Bronchial epithelial cell (primary cell): ENCODE results near the gene SAV1. TPM values are rescaled to one million over a fixed set of nuclear protein-coding genes. Genes with fewer than 3 reads are reported as not detected.
"Not testable (repeated sequence)": the region's sequence is repeated elsewhere in the genome, so short reads cannot be mapped to it uniquely, and the experiment has no call there.

ENCODE experiments used
- DNase-seq: peaks from one replicate; pipeline ENCODE4 v3.0.0-alpha.2; 2010; ENCODE audit warnings: low read depth
- FAIRE-seq: peaks from 2 replicates; lab custom pipeline; 2011; peaks lifted over from hg19 to GRCh38; lab: Jason Lieb, UNC
- H3K27me3 ChIP-seq: 2 replicates; pipeline ENCODE4 v1.5.1; 2011; ENCODE audit warnings: low read length; ENCODE audit not compliant: control insufficient read depth, insufficient read depth
- H3K36me3 ChIP-seq: 2 replicates; pipeline ENCODE4 v1.5.1; 2011; ENCODE audit warnings: low read length; ENCODE audit not compliant: control insufficient read depth, insufficient read depth
- H3K4me3 ChIP-seq: 2 replicates; pipeline ENCODE4 v1.5.1; 2011; ENCODE audit warnings: mild to moderate bottlenecking, low read depth, low read length, control low read depth
- total RNA-seq: library from RNA; depleted of rRNA; stranded (reverse); fragments of >200 nt; gene quantifications from 2 replicates; pipeline ENCODE4 v1.2.1, GENCODE V29; 2014
- TF ChIP-seq, protein P1 (sequence below): IDR thresholded peaks from 2 replicates; pipeline ENCODE4 v1.5.1; 2011; ENCODE audit warnings: mild to moderate bottlenecking, moderate library complexity, low read length, control low read depth, inconsistent platforms; ENCODE audit not compliant: insufficient read depth, severe bottlenecking

Gene SAV1
- total RNA-seq, 1 donor from 2014 or later, result 28.7 TPM

DNA sequence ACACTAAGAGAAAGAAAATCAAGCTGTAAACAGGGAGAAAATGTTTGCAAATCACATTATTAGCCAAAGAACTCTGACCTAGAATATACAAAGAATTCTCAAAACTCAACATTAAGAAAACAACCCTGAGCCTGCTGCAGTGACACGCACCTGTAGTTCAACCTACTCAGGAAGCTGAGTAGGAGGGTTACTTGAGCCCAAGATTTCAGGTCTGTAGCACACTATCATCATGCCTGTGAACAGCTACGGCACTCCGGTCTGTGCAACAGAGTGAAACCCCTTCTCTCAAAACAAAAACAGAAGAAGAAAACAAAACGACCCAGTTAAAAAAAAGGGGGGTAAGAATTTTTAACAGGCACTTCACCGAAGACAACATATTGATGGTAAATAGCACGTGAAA lies 20.8 kb downstream of the SAV1 start:
- DNase-seq (no peak), FAIRE-seq (no peak)
- Histone ChIP-seq H3K27me3 (no peaks in the 10 kb centered on the region), H3K36me3 (peaks cover 1% of the 10 kb centered on the region), H3K4me3 (no peak overlapping the region)
- TF ChIP-seq, protein P1, sequence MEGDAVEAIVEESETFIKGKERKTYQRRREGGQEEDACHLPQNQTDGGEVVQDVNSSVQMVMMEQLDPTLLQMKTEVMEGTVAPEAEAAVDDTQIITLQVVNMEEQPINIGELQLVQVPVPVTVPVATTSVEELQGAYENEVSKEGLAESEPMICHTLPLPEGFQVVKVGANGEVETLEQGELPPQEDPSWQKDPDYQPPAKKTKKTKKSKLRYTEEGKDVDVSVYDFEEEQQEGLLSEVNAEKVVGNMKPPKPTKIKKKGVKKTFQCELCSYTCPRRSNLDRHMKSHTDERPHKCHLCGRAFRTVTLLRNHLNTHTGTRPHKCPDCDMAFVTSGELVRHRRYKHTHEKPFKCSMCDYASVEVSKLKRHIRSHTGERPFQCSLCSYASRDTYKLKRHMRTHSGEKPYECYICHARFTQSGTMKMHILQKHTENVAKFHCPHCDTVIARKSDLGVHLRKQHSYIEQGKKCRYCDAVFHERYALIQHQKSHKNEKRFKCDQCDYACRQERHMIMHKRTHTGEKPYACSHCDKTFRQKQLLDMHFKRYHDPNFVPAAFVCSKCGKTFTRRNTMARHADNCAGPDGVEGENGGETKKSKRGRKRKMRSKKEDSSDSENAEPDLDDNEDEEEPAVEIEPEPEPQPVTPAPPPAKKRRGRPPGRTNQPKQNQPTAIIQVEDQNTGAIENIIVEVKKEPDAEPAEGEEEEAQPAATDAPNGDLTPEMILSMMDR, result no peak

DNA sequence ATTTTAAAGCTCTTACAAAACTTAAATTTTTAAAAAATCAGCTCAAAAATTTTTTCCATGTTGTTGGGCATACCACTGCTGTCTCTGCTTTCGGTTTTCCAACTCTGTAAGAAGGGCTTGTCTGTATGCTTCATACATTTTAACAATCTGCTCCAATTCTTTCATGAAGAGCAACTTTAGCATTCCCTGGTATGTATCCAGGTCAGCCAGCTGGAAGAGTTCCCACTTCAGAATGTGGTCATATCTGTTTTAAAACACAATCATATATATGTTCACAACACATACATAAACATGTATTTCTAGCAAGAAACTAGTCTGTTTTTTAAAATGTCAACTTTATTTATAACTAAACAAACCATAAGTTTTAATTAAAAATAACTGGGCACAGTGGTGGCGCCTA lies 33.0 kb downstream of the SAV1 start:
- Histone ChIP-seq H3K4me3 (no peak overlapping the region), H3K27me3 (no peaks in the 10 kb centered on the region), H3K36me3 (peaks cover 3% of the 10 kb centered on the region)
- TF ChIP-seq, protein P1, result no peak
- FAIRE-seq, result no peak
- no peak for DNase-seq

DNA sequence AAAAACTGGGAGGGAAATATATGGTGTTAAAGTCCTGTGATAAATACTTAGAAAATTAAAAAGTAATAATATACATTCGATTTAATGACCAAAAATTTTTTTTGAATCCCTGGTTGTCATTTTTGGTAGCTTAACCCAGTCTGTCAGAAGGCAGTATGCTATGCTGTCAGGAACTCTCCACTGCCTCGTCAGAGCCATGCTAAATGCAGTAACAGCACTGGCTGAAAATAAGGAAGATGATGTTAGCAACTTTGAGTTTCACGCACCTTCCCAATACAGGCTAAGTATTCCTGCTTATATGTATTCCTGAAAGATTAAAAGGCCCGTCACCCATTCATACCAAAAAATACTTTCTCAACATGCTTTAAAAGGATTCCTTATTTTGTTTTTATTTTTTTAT lies 34.2 kb downstream of the SAV1 start:
- DNase-seq, result no peak
- TF ChIP-seq, protein P1, result no peak
- H3K36me3 ChIP-seq, result no peaks in the 10 kb centered on the region
- no peak for FAIRE-seq
- H3K4me3 ChIP-seq, result no peak overlapping the region
- no peaks in the 10 kb centered on the region for H3K27me3 ChIP-seq

DNA sequence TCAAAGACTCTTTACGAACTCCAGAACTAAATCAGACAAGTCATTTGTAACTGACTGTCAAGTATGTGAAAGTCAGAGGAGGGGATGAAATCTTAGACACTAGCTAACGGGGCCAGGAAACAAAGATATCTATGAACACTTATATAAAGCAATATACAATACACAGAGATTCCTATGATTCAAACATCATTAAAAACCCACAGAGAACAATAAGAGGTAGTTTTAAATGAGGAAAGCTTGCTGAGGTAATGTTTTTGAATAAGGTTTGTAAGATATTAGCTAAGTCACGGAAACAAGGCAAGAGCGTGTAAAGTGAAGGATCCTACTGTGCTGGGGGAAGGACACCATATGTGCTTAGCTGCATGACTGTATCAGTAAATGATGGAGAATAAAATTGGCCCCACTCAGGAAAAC lies 36.7 kb downstream of the SAV1 start:
- Histone ChIP-seq H3K4me3 (no peak overlapping the region), H3K27me3 (no peaks in the 10 kb centered on the region), H3K36me3 (no peaks in the 10 kb centered on the region)
- DNase-seq (no peak), FAIRE-seq (no peak)
- TF ChIP-seq, protein P1, result no peak

DNA sequence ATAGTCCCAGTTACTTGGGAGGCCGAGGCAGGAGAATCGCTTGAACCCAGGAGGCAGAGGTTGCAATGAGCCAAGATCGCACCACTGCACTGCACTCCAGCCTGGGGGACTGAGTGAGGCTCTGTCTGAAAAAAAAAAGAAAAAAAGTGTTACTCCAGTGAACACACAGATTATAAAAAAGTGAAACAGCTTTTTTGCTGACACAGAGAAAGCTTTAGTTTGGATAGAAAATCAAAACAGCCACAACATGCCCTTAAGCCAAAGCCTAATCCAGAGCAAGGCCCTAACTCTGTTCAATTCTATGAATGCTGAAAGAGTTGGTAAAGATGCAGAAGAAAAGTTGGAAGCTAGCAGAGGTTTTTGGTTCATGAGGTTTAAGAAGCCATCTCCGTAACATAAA lies 43.2 kb downstream of the SAV1 start:
- FAIRE-seq, DNase-seq, H3K36me3 ChIP-seq, H3K27me3 ChIP-seq, H3K4me3 ChIP-seq: not testable (repeated sequence)

DNA sequence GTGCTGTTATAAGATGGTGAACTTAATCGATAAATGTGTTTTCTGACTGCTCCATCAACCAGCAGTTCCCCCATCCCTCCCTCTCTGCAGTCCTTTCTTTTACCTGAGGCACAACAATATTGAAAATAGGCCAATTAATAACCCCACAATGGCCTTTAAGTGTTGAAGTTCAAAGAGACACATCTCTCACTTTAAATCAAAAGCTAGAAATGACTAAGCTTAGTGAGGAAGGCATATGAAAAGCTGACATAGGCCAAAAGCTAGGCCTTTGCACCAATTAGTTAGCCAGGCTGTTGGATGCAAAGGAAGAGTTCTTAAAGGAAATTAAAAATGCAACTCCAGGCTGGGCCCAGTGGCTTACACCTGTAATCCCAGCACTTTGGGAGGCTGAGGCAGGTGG lies 43.7 kb downstream of the SAV1 start:
- no peaks in the 10 kb centered on the region for H3K27me3 ChIP-seq
- FAIRE-seq, result no peak
- TF ChIP-seq, protein P1, result no peak
- DNase-seq, result no peak
- no peak overlapping the region for H3K4me3 ChIP-seq
- H3K36me3 ChIP-seq, result no peaks in the 10 kb centered on the region
